ENCODE data around the gene CEP83. TPM values are rescaled to one million over a fixed set of nuclear protein-coding genes. Genes with fewer than 3 reads are reported as not detected.

Gene CEP83
- total RNA-seq, 1 donor from 2014 or later: 13.4 TPM

DNA sequence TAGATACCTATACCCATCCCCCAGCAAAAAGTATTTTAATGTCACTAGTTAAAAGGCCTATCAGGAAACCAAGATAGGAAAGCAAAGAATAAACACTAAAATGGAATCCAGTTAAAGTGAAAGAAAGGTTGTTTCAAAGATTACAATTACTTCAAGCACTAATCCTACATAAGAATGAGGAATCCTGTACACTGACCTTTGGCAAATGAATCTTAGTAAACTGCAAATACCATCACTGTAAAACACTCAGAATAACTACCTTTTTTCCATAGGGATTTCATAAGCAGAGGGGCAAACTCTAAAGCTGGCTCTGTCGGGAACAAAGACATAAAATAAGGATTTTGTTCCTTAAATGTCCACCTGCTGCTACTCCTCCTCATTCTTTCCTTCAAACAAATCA is 25.9 kb downstream of the CEP83 start:
- no peak for DNase-seq
- Mint-ChIP-seq H3K9me3 (ENCODE audit: unreplicated experiment) (peaks cover 11% of the 10 kb centered on the region), H3K27ac (ENCODE audit: unreplicated experiment) (no peak overlapping the region), H3K4me1 (ENCODE audit: low read depth, unreplicated experiment) (no peaks in the 10 kb centered on the region), H3K4me3 (ENCODE audit: unreplicated experiment) (no peak overlapping the region), H3K27me3 (ENCODE audit: unreplicated experiment) (peaks cover 3% of the 10 kb centered on the region), H3K36me3 (ENCODE audit: unreplicated experiment) (peaks cover 22% of the 10 kb centered on the region)
- no peak for TF ChIP-seq CTCF (IDR thresholded peaks at IDR 0.05; ENCODE audit: partially characterized antibody, unreplicated experiment)

DNA sequence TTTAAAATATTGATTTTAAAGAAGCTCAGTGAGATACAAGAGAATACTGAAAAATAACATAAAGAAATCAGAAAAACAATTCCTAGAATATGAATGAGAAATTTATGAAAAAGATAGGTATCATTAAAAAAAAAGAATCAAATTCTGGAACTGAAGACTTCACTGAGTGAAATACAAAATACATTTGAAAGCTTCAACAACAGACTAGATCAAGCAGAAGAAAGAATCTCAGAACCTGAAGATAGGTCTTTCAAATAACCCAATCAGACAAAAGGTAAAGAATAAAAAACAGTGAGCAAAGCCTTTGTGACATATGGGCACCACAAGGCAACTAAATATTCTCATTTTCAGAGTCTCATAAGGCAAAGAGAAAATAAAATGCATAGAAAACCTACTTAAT is 29.4 kb downstream of the CEP83 start:
- H3K9me3 Mint-ChIP-seq (ENCODE audit: unreplicated experiment): peaks cover 11% of the 10 kb centered on the region
- no peaks in the 10 kb centered on the region for H3K4me1 Mint-ChIP-seq (ENCODE audit: low read depth, unreplicated experiment)
- no peak for DNase-seq
- no peak for TF ChIP-seq CTCF (IDR thresholded peaks at IDR 0.05; ENCODE audit: partially characterized antibody, unreplicated experiment)
- peaks cover 3% of the 10 kb centered on the region for H3K27me3 Mint-ChIP-seq (ENCODE audit: unreplicated experiment)
- H3K36me3 Mint-ChIP-seq (ENCODE audit: unreplicated experiment): peaks cover 37% of the 10 kb centered on the region
- no peak overlapping the region for H3K27ac Mint-ChIP-seq (ENCODE audit: unreplicated experiment)
- no peak overlapping the region for H3K4me3 Mint-ChIP-seq (ENCODE audit: unreplicated experiment)

- H3K36me3 Mint-ChIP-seq (ENCODE audit: unreplicated experiment): peaks cover 37% of the 10 kb centered on the region
- DNase-seq: no peak
These were observed 30.0 kb downstream of the CEP83 start for GRCh38 chr12:94429633-94430032.

GRCh38 chr12:94429191-94429590 is 30.5 kb downstream of the CEP83 start:
- Mint-ChIP-seq H3K4me3 (ENCODE audit: unreplicated experiment) (no peak overlapping the region), H3K27ac (ENCODE audit: unreplicated experiment) (no peak overlapping the region), H3K27me3 (ENCODE audit: unreplicated experiment) (peaks cover 3% of the 10 kb centered on the region), H3K36me3 (ENCODE audit: unreplicated experiment) (peaks cover 38% of the 10 kb centered on the region), H3K9me3 (ENCODE audit: unreplicated experiment) (peaks cover 11% of the 10 kb centered on the region), H3K4me1 (ENCODE audit: low read depth, unreplicated experiment) (no peaks in the 10 kb centered on the region)
- TF ChIP-seq CTCF (IDR thresholded peaks at IDR 0.05; ENCODE audit: partially characterized antibody, unreplicated experiment): no peak
- DNase-seq: no peak

More at GRCh38 chr12:94429633-94430032, 30.0 kb downstream of the CEP83 start:
- H3K4me1 Mint-ChIP-seq (ENCODE audit: low read depth, unreplicated experiment): no peaks in the 10 kb centered on the region
- no peak overlapping the region for H3K27ac Mint-ChIP-seq (ENCODE audit: unreplicated experiment)
- peaks cover 3% of the 10 kb centered on the region for H3K27me3 Mint-ChIP-seq (ENCODE audit: unreplicated experiment)
- no peak overlapping the region for H3K4me3 Mint-ChIP-seq (ENCODE audit: unreplicated experiment)
- no peak for TF ChIP-seq CTCF (IDR thresholded peaks at IDR 0.05; ENCODE audit: partially characterized antibody, unreplicated experiment)
- H3K9me3 Mint-ChIP-seq (ENCODE audit: unreplicated experiment): peaks cover 11% of the 10 kb centered on the region

GRCh38 chr12:94427501-94428381 is 31.9 kb downstream of the CEP83 start:
- Mint-ChIP-seq H3K4me3 (ENCODE audit: unreplicated experiment) (no peak overlapping the region), H3K27me3 (ENCODE audit: unreplicated experiment) (peaks cover 3% of the 10 kb centered on the region)

More at GRCh38 chr12:94427501-94428381, 31.9 kb downstream of the CEP83 start:
- Mint-ChIP-seq H3K4me1 (ENCODE audit: low read depth, unreplicated experiment) (no peaks in the 10 kb centered on the region), H3K36me3 (ENCODE audit: unreplicated experiment) (peaks cover 51% of the 10 kb centered on the region), H3K9me3 (ENCODE audit: unreplicated experiment) (peaks cover 14% of the 10 kb centered on the region), H3K27ac (ENCODE audit: unreplicated experiment) (no peak overlapping the region)
- TF ChIP-seq CTCF (IDR thresholded peaks at IDR 0.05; ENCODE audit: partially characterized antibody, unreplicated experiment): no peak
- no peak for DNase-seq
